IPS-20b (cell line): ENCODE data around the gene ABO.
A peak's percentile ranks its signal among the peaks of the same experiment; 100 is the strongest.
"Not testable (repeated sequence)": the region's sequence is repeated elsewhere in the genome, so short reads cannot be mapped to it uniquely, and the experiment has no call there.

Experiments used
- H3K27ac ChIP-seq: one replicate; pipeline ENCODE4 v1.5.1; 2013; ENCODE audit warnings: low read length
- H3K27me3 ChIP-seq: 2 replicates; pipeline ENCODE4 v1.6.1; 2013; ENCODE audit warnings: mild to moderate bottlenecking, low read length, inconsistent platforms; ENCODE audit not compliant: insufficient read depth
- H3K36me3 ChIP-seq: 2 replicates; pipeline ENCODE4 v1.6.1; 2013; ENCODE audit warnings: low read depth, mild to moderate bottlenecking, inconsistent platforms, low read length, moderate library complexity; ENCODE audit not compliant: insufficient read depth
- H3K4me1 ChIP-seq: 2 replicates; pipeline ENCODE4 v1.6.1; 2013; ENCODE audit warnings: mild to moderate bottlenecking, control low read depth, inconsistent platforms, low read length, moderate library complexity; ENCODE audit not compliant: insufficient read depth
- H3K4me3 ChIP-seq: 2 replicates; pipeline ENCODE4 v1.5.1; 2013; ENCODE audit warnings: mild to moderate bottlenecking, low read length, inconsistent platforms
- H3K9ac ChIP-seq: 2 replicates; pipeline ENCODE4 v1.6.1; 2013; ENCODE audit warnings: low read depth, mild to moderate bottlenecking, inconsistent platforms, low read length, moderate library complexity
- H3K9me3 ChIP-seq: 2 replicates; pipeline ENCODE4 v1.6.1; 2013; ENCODE audit warnings: mild to moderate bottlenecking, low read depth, low read length, inconsistent platforms; ENCODE audit not compliant: insufficient read depth

ABO gene

DNA sequence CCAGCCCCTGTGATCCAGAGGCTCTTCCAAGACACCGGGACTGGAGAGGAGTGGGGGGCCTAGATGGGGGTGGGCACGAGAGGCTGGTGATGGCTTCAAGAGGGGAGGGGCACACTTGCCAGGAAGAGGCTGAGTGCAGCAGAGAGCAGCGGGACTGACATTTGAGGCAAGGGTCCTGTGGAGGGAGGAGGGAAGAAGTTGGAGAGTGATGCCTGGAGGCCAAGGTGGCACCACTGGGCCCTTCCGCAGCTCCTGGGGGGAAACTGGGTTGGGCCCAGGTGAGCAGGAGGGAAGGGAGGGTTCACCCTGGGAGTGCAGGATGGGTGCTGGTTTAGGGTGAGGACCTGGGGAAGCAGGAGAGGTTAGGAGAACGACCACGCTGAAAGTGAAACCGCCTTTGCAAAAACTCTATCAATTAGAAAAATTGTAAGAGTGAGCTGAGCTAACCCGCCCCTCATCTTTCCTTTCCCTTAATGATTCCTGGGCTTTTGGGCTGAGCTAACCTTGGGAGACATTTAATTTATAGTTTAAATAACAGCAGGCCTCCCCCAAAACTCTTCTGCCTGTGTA is 26.2 kb downstream of the ABO start:
- H3K27me3 ChIP-seq = peaks cover 12% of the 10 kb centered on the region
- H3K9me3 ChIP-seq = no peaks in the 10 kb centered on the region
- no peaks in the 10 kb centered on the region for H3K36me3 ChIP-seq
- H3K4me3 ChIP-seq = no peak overlapping the region
- no peaks in the 10 kb centered on the region for H3K4me1 ChIP-seq
- no peak overlapping the region for H3K9ac ChIP-seq
- no peak overlapping the region for H3K27ac ChIP-seq

DNA sequence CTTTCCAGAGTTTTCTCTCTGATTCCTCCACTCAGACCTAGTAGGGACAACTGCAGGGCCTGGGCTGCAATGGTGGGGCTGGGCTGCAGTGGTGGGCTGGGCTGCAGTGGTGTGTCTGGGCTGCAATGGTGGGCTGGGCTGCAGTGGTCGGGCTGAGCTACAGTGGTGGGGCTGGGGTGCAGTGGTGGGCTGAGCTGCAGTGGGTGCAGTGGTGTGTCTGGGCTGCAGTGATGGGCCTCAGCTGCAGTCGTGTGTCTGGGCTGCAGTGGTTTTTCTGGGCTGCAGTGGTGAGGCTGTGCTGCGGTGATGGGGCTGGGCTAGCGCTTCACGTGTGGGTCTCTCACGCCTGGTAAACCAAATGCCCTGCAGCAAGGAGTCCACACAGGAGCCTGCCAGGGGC is 27.4 kb downstream of the ABO start:
- Histone ChIP-seq H3K9me3 (no peaks in the 10 kb centered on the region), H3K4me1 (no peaks in the 10 kb centered on the region), H3K27me3 (peaks cover 5% of the 10 kb centered on the region), H3K27ac (no peak overlapping the region), H3K4me3 (no peak overlapping the region), H3K9ac (no peak overlapping the region), H3K36me3 (no peaks in the 10 kb centered on the region)

DNA sequence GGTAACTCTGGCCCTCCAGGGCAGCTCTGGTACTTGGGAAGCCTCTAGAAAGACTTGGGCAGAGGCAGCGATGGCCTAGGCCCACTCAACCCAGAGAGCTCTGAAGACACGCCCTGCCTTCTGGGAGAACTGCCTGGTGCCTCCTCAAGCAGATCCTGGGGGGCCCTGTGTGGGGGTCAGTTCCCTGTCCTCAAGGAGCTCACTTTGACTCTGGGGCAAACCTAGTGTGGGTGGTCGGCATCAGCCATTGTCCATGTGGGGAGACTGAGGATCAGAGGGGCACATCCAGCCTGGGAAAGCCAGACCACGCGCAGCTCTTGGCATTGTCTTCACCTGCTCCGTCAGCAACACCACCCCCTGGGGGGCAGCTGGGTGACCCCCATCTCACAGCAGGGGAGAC is 28.0 kb downstream of the ABO start:
- H3K9me3 ChIP-seq = no peaks in the 10 kb centered on the region
- no peak overlapping the region for H3K27ac ChIP-seq
- no peak overlapping the region for H3K4me3 ChIP-seq
- H3K36me3 ChIP-seq = no peaks in the 10 kb centered on the region
- peaks cover 4% of the 10 kb centered on the region; the same call in 1 of the 2 replicates for H3K27me3 ChIP-seq
- no peaks in the 10 kb centered on the region for H3K4me1 ChIP-seq
- no peak overlapping the region for H3K9ac ChIP-seq

DNA sequence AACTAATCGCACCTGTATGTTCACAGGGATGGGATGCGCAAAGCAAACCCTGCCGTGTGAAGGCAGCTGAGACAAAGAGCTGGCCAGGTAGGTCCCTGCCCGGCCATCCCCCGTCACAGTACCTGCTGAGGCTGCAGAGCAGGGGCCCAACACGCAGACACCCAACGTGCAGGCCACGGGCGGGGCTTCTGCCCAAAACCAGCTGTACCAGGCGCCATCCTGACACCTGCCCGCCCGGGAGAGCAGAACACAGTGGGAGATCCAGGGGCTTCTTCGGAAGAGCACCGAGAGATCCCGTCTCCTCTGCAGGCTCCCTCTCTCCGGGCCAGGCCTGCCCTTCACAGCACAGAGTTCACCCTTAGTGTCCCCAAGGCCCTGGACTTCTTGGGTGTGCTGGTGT is 28.4 kb downstream of the ABO start:
- H3K9me3 ChIP-seq = no peaks in the 10 kb centered on the region
- H3K27ac ChIP-seq = no peak overlapping the region
- H3K9ac ChIP-seq = no peak overlapping the region
- H3K27me3 ChIP-seq = peaks cover 4% of the 10 kb centered on the region
- H3K4me1 ChIP-seq = no peaks in the 10 kb centered on the region
- no peak overlapping the region for H3K4me3 ChIP-seq
- H3K36me3 ChIP-seq = no peaks in the 10 kb centered on the region

DNA sequence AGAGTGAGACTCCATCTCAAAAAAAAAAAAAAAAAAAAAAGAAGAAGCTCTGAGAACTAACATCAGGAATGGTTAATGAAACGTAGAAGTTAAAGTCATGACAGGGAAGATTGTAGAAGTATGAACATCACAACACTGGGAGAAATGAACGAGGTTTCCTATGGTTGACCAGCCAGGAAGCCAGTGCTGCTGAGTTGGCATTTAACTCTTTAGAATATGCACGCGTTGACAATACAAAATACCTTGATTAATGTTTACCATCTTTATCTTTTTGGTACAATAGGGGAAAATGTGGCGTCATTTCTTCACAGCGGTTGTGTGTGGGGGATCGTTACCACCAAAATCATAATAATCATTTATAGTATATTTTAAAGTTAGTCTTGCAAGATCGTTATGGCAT is 32.0 kb downstream of the ABO start:
- Histone ChIP-seq H3K4me3 (no peak overlapping the region), H3K9me3 (no peaks in the 10 kb centered on the region), H3K27me3 (peaks cover 3% of the 10 kb centered on the region), H3K4me1 (no peaks in the 10 kb centered on the region; the same call in 1 of the 2 replicates), H3K9ac (no peak overlapping the region), H3K27ac (no peak overlapping the region), H3K36me3 (no peaks in the 10 kb centered on the region)

DNA sequence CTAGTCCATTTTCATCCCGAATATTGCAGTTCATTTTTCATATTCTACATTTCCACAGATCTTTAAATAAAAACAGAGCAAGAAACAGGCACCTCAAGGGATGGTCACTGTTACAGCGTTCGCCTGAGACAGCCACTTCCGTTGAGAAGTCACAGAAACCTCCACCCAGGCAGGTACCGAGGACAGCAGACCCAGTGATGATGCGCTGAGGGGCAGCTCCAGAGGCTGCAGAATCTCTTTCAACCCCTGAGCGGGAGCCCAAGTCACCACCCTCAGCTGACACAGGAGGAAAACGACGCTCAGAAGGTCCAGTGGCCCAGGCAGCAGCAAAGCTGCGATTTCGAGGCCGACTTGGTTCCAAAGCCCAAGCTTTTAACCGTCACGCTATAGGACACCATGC is 32.8 kb downstream of the ABO start:
- H3K27ac ChIP-seq = no peak overlapping the region
- no peaks in the 10 kb centered on the region; the same call in 1 of the 2 replicates for H3K4me1 ChIP-seq
- H3K36me3 ChIP-seq = no peaks in the 10 kb centered on the region
- H3K27me3 ChIP-seq = peaks cover 10% of the 10 kb centered on the region
- H3K4me3 ChIP-seq = no peak overlapping the region
- no peaks in the 10 kb centered on the region for H3K9me3 ChIP-seq
- no peak overlapping the region for H3K9ac ChIP-seq

DNA sequence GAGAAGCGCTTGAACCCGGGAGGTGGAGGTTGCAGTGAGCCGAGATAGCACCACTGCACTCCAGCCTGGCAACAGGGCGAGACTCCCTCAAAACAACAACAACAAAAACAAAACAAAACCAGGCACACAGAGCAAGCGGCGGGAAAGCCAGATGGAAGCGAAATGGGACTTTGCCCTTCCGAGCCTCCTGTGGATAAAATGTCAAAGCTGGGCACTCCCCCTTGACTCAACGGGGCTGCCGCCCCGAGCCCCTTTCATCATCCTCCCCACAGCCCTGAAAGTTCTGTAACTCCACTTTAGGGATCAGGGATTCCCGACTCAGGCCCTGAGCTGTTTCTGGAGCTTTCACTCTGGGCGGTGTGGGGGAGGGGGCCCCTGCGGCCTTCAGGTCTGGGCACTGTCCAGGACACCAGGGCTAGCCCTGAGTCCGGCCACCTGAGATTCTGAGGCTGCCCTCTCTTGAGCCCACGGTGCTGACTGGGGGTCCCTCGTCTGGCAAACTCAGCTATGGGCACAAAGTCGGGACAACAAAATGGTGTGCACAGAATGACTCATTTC is 35.4 kb downstream of the ABO start:
- H3K27me3 ChIP-seq = peaks cover 23% of the 10 kb centered on the region
- no peak overlapping the region for H3K4me3 ChIP-seq
- no peaks in the 10 kb centered on the region for H3K9me3 ChIP-seq
- no peak overlapping the region for H3K9ac ChIP-seq
- no peaks in the 10 kb centered on the region for H3K36me3 ChIP-seq
- no peak overlapping the region for H3K27ac ChIP-seq
- H3K4me1 ChIP-seq = no peaks in the 10 kb centered on the region; the same call in 1 of the 2 replicates

DNA sequence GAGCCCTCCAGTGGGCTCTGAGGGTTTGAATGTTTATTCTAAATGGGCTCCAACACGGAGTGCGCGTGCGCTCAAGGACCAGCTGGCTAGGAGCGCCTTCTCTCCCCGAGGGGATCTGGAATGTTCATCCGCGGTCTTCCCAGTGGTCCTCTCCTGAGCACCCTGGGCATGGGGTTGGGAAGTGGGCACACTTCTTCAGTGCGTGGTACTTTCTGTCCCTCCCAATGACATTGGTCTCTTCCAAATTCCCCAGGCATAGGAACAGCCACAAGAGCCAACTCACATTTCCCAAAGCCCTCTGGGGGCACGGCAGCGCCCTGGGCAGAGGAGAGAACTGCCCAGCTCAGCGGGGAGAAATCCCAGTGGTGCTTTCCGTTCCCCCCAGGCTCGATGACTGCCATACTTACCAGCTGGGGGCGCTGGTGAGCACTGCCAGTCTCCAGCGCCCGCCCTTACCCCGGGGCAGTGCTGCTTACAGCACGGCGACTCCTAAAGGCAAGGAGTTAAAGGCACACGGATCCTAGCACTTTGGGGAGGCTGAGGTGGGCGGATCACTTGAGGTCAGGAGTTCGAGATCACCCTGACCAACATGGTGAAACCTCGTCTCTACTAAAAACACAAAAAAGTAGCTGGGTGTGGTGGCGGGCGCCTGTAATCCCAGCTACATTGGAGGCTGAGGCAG is 36.0 kb downstream of the ABO start:
- no peaks in the 10 kb centered on the region for H3K36me3 ChIP-seq
- no peaks in the 10 kb centered on the region for H3K9me3 ChIP-seq
- H3K9ac ChIP-seq = peak overlapping the region; percentile 55; the same call in 1 of the 2 replicates
- H3K27me3 ChIP-seq = peaks cover 23% of the 10 kb centered on the region
- H3K27ac ChIP-seq = no peak overlapping the region
- H3K4me3 ChIP-seq = peak overlapping the region; percentile 69
- no peaks in the 10 kb centered on the region; the same call in 1 of the 2 replicates for H3K4me1 ChIP-seq

DNA sequence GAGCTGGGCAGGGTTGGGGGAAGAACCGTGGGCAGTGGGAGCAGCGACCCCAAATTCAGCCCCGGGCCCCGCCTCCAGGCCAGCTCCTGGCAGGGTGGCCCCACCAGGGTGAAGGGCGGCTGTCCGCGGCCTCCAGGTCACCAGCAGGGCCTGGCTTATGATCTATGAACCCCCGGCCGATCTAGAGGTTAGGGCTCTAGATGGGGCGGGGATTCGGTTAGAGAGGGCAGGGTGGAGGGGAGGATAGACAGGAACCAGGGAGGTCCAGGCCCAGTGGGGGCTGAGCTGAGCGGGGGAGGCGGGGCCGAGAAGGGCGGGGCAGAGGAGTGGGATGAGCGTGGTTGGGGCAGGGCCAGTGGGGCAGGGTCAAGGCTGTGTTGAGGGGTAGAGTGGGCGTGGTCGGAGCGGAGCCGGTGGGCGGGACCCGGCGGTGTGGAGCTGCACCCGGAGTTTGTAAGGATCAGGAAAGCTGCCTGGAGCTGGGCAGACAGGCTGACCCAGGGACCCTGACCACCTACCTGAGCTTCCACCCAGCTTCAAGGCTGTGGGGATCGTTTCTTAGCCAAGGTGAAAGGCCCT is 36.6 kb downstream of the ABO start:
- Histone ChIP-seq H3K4me3 (peak overlapping the region; percentile 69), H3K9ac (peak overlapping the region; percentile 55; the same call in 1 of the 2 replicates), H3K27ac (no peak overlapping the region)

DNA sequence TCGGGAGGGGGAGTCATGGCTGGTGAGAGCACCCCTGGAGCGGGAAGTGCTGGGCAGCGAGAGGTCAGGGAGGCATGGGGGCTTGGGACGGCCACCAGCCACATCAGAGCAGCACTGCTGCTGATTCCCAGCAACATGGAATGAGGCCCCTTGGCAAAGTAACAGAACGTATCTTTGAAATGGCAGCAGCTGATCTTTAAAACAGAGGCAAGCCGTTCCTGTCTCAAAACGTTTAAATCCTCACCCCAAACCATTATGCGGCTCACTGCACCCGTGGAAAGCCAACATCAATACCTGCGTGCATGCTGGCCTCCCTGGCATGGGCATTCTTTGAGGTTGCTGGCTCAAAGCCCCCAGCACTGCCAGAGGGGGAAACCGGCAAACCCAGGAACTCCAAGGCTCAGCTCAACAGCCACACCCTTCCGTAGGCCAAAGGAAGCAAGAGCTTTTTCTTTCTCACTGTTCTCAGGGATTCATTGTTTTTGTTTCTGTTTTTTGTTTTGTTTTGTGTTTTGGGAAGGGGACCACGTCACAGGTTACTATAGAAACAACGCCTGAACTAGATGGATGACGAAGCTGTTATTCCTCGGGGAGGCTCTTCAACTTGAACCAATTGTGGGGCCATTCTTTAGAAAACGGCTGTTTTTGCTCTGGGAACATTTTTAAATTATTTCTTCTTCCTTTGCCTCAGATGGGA is 37.8 kb downstream of the ABO start:
- no peaks in the 10 kb centered on the region; the same call in 1 of the 2 replicates for H3K4me1 ChIP-seq
- H3K27me3 ChIP-seq = peaks cover 23% of the 10 kb centered on the region
- H3K9ac ChIP-seq = no peak overlapping the region
- H3K27ac ChIP-seq = no peak overlapping the region
- H3K4me3 ChIP-seq = no peak overlapping the region
- H3K36me3 ChIP-seq = no peaks in the 10 kb centered on the region
- H3K9me3 ChIP-seq = no peaks in the 10 kb centered on the region

More for the DNA sequence above, 36.6 kb downstream of the ABO start:
- Histone ChIP-seq H3K9me3 (no peaks in the 10 kb centered on the region), H3K36me3 (no peaks in the 10 kb centered on the region), H3K4me1 (no peaks in the 10 kb centered on the region; the same call in 1 of the 2 replicates), H3K27me3 (peaks cover 23% of the 10 kb centered on the region)

DNA sequence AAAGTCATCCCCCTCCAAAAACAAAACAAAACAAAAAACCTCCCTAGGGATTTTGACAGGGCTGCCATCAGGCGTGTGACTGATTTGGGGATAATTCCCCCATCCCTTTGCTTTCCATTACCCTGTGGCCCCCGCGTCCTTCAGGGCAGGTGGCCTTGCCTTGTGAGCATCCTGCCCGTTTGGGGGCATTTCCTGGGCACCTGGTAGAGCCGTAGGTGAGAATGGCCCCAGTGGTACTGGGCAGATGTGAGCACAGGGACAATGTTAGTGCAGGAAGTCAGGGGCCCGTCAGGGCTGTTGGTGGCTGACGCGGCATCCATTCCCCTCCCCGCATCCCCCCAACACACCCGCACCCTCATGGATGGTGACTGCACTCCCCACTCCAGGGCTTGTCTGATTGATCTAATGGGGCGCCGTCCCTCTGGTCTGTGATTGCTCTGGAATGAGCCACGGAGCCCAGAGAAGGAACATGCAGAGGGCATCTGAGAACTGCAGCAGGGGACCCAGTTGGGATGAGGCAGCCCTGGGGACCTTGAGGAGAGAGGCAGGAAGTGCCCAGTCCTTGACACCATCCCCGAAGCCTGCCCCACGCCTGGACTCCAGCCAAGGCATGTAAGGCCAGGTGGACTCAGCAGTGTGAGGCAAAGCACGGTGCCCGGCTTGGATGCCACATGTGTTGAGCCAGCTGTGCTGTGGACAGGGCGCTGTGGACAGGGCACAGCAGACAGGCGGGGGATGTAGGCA is 38.5 kb downstream of the ABO start:
- not testable (repeated sequence) for H3K36me3 ChIP-seq, H3K27ac ChIP-seq, H3K4me3 ChIP-seq, H3K9me3 ChIP-seq, H3K4me1 ChIP-seq, H3K9ac ChIP-seq
- H3K27me3 ChIP-seq = peaks cover 23% of the 10 kb centered on the region
